IMR-90 (cell line): Measurements from ENCODE around the gene DENND6A. TPM values are rescaled to one million over a fixed set of nuclear protein-coding genes. Genes with fewer than 3 reads are reported as not detected.

Experiments used
- ATAC-seq: fragments of 200-7000 bp; cut with Tn5 transposase; 2 replicates; pipeline ENCODE4 v1.9.1; 2020; ENCODE audit warnings: low read depth, mild to moderate bottlenecking, moderate library complexity
- BruUV-seq: library from RNA; stranded (reverse); fragments of 400-500 nt; replicated peaks from 2 replicates; lab custom pipeline; 2021; lab: Mats Ljungman, UMichigan
- CTCF ChIA-PET: fragments of 300-600 bp; formaldehyde crosslinking; extraction: SDS; loops from one replicate; lab custom pipeline; 2021; ENCODE audit warnings: antibody characterized with exemption; lab: Yijun Ruan, JAX
- POLR2A ChIA-PET: fragments of 300-600 bp; sonication (Branson Sonifier 250); formaldehyde crosslinking; loops from one replicate; lab custom pipeline; 2022; ENCODE audit warnings: antibody characterized with exemption; ENCODE audit not compliant: unreplicated experiment; lab: Charles Lee
- DNase-seq: peaks from one replicate; pipeline ENCODE4 v3.0.0; 2013
- H2AFZ ChIP-seq: replicated peaks from 2 replicates; pipeline ENCODE3; 2013; ENCODE audit warnings: low read length, mild to moderate bottlenecking; ENCODE audit not compliant: poor library complexity
- H2AK5ac ChIP-seq: 2 replicates; pipeline ENCODE4 v1.6.1; 2013; ENCODE audit warnings: low read depth, low read length, inconsistent platforms
- H2AK9ac ChIP-seq: replicated peaks from 2 replicates; pipeline ENCODE3; 2013; ENCODE audit warnings: mild to moderate bottlenecking, low read depth, low read length, moderate library complexity; ENCODE audit not compliant: poor library complexity
- H2BK120ac ChIP-seq: 2 replicates; pipeline ENCODE4 v1.6.1; 2013; ENCODE audit warnings: low read depth, low read length, inconsistent platforms
- H2BK15ac ChIP-seq: 3 replicates; pipeline ENCODE4 v1.6.1; 2013; ENCODE audit warnings: low read depth, low read length, inconsistent platforms
- H2BK20ac ChIP-seq: 2 replicates; pipeline ENCODE4 v1.6.1; 2013; ENCODE audit warnings: low read depth, mild to moderate bottlenecking, inconsistent platforms, low read length, moderate library complexity
- H2BK5ac ChIP-seq: 2 replicates; pipeline ENCODE4 v1.6.1; 2013; ENCODE audit warnings: mild to moderate bottlenecking, low read depth, low read length, inconsistent platforms; ENCODE audit not compliant: poor library complexity, severe bottlenecking
- H3K14ac ChIP-seq: replicated peaks from 2 replicates; pipeline ENCODE4 v1.6.1; 2013; ENCODE audit warnings: low read depth, low read length, inconsistent platforms
- H3K18ac ChIP-seq: 2 replicates; pipeline ENCODE4 v1.6.1; 2013; ENCODE audit warnings: low read depth, low read length, control low read depth
- H3K23ac ChIP-seq: 2 replicates; pipeline ENCODE4 v1.6.1; 2013; ENCODE audit warnings: low read depth, low read length, inconsistent platforms
- H3K27ac ChIP-seq: 2 replicates; pipeline ENCODE4 v1.5.1; 2013; ENCODE audit warnings: mild to moderate bottlenecking, control low read depth, low read length; ENCODE audit not compliant: insufficient read depth
- H3K27me3 ChIP-seq: 2 replicates; pipeline ENCODE4 v1.6.1; 2013; ENCODE audit warnings: low read length; ENCODE audit not compliant: control insufficient read depth, insufficient read depth
- H3K36me3 ChIP-seq: 2 replicates; pipeline ENCODE4 v1.6.1; 2013; ENCODE audit warnings: low read length, mixed read lengths; ENCODE audit not compliant: control insufficient read depth, insufficient read depth
- H3K4ac ChIP-seq: 2 replicates; pipeline ENCODE4 v1.6.1; 2013; ENCODE audit warnings: low read depth, low read length, inconsistent platforms
- H3K4me1 ChIP-seq: 2 replicates; pipeline ENCODE4 v1.6.1; 2013; ENCODE audit warnings: low read length, mixed read lengths; ENCODE audit not compliant: control insufficient read depth, insufficient read depth
- H3K4me2 ChIP-seq: 2 replicates; pipeline ENCODE4 v1.6.1; 2013; ENCODE audit warnings: low read depth, mild to moderate bottlenecking, control low read depth, low read length, moderate library complexity
- H3K4me3 ChIP-seq: 2 replicates; pipeline ENCODE4 v1.5.1; 2013; ENCODE audit warnings: low read depth, mild to moderate bottlenecking, control low read depth, low read length, moderate library complexity; ENCODE audit not compliant: insufficient read depth
- H3K56ac ChIP-seq: 2 replicates; pipeline ENCODE4 v1.6.1; 2013; ENCODE audit warnings: low read length, inconsistent platforms; ENCODE audit not compliant: insufficient read depth; ENCODE audit errors: extremely low read depth
- H3K79me1 ChIP-seq, 2 experiments: 2 replicates each; pipeline ENCODE4 v1.6.1; 2013; ENCODE audit warnings: low read length in 2 of 2, inconsistent platforms in 1 of 2, low read depth in 1 of 2
- H3K9ac ChIP-seq: 2 replicates; pipeline ENCODE4 v1.6.1; 2013; ENCODE audit warnings: low read depth, low read length, control low read depth
- H3K9me1 ChIP-seq: 2 replicates; pipeline ENCODE4 v1.6.1; 2013; ENCODE audit warnings: low read length, inconsistent platforms; ENCODE audit not compliant: insufficient read depth
- H3K9me3 ChIP-seq: 2 replicates; pipeline ENCODE4 v1.6.1; 2013; ENCODE audit warnings: low read length; ENCODE audit not compliant: control insufficient read depth, insufficient read depth
- H4K20me1 ChIP-seq: 2 replicates; pipeline ENCODE4 v1.6.1; 2013; ENCODE audit warnings: low read length, inconsistent platforms; ENCODE audit not compliant: insufficient read depth
- H4K5ac ChIP-seq: 2 replicates; pipeline ENCODE4 v1.6.1; 2013; ENCODE audit warnings: mild to moderate bottlenecking, low read depth, low read length, control low read depth
- H4K8ac ChIP-seq, 2 experiments: 2 replicates each; pipeline ENCODE4 v1.6.1; 2013; ENCODE audit warnings: low read depth in 2 of 2, low read length in 2 of 2, control low read depth in 1 of 2, inconsistent platforms in 1 of 2
- H4K91ac ChIP-seq: 2 replicates; pipeline ENCODE4 v1.6.1; 2013; ENCODE audit warnings: low read depth, low read length, inconsistent platforms; ENCODE audit not compliant: insufficient read depth
- BHLHE40 ChIP-seq: fragments of 150-350 bp; IDR thresholded peaks from 2 replicates; pipeline ENCODE4 v1.6.1; 2016; ENCODE audit warnings: mild to moderate bottlenecking, low read depth, low read length
- CEBPB ChIP-seq: IDR thresholded peaks from 2 replicates; pipeline ENCODE4 v1.6.1; 2012; ENCODE audit warnings: low read depth, low read length, improper control_type of control experiment
- CHD1 ChIP-seq: IDR thresholded peaks from 2 replicates; pipeline ENCODE4 v1.6.1; 2012; ENCODE audit warnings: low read depth, low read length, improper control_type of control experiment
- CTCF ChIP-seq: conservative IDR thresholded peaks from 2 replicates; pipeline ENCODE4 v1.5.1; 2012; ENCODE audit warnings: mild to moderate bottlenecking, low read depth, low read length, improper control_type of control experiment
- ELK1 ChIP-seq: fragments of 150-350 bp; IDR thresholded peaks from 2 replicates; pipeline ENCODE4 v1.6.1; 2016; ENCODE audit warnings: low read depth, mild to moderate bottlenecking, low read length, moderate library complexity, borderline replicate concordance
- FOS ChIP-seq: fragments of 150-350 bp; IDR thresholded peaks from 2 replicates; pipeline ENCODE4 v1.6.1; 2016; ENCODE audit warnings: low read depth, low read length
- MAFK ChIP-seq: IDR thresholded peaks from 2 replicates; pipeline ENCODE4 v1.6.1; 2012; ENCODE audit warnings: low read depth, low read length, improper control_type of control experiment
- MAZ ChIP-seq: IDR thresholded peaks from 2 replicates; pipeline ENCODE4 v1.6.1; 2012; ENCODE audit warnings: low read depth, mild to moderate bottlenecking, low read length, improper control_type of control experiment, moderate library complexity, borderline replicate concordance
- MXI1 ChIP-seq: IDR thresholded peaks from 2 replicates; pipeline ENCODE4 v1.6.1; 2012; ENCODE audit warnings: low read depth, mild to moderate bottlenecking, low read length, moderate library complexity, borderline replicate concordance
- NFE2L2 ChIP-seq: fragments of 150-350 bp; IDR thresholded peaks from 2 replicates; pipeline ENCODE4 v1.6.1; 2016; ENCODE audit warnings: low read depth, mild to moderate bottlenecking, low read length
- POLR2A ChIP-seq: IDR thresholded peaks from 2 replicates; pipeline ENCODE4 v1.6.1; 2012; ENCODE audit warnings: mild to moderate bottlenecking, low read depth, low read length
- RAD21 ChIP-seq: IDR thresholded peaks from 2 replicates; pipeline ENCODE4 v1.6.1; 2012; ENCODE audit warnings: low read length, improper control_type of control experiment
- SMC3 ChIP-seq: fragments of 150-350 bp; IDR thresholded peaks from 2 replicates; pipeline ENCODE4 v1.6.1; 2016; ENCODE audit warnings: low read depth, mild to moderate bottlenecking, antibody characterized with exemption, low read length, moderate library complexity
- WGBS, 2 experiments: methylation state at CpG; one replicate each; pipeline versions ENCODE4 v1.1.5 to v1.1.7; 2013; ENCODE audit warnings: missing lambda C conversion rate in 2 of 2; ENCODE audit not compliant: insufficient read length in 1 of 2; ENCODE audit errors: extremely low coverage in 2 of 2; 5-methylcytosine and 5-hydroxymethylcytosine counted together
- dilution Hi-C: fragments of 300-500 bp; cut with HindIII; formaldehyde crosslinking; loops from one replicate; pipeline ENCODE4 v1.14.3; 2018; ENCODE audit warnings: low sequenced_read_pairs; ENCODE audit not compliant: unreplicated experiment
- in situ Hi-C: fragments of 300-500 bp; cut with MboI; formaldehyde crosslinking; loops from 3 replicates; pipeline ENCODE4 v1.14.3; 2019; ENCODE audit warnings: low sequenced_read_pairs, inconsistent platforms, mixed read lengths
- intact Hi-C: fragments of 100-400 bp; cut with micrococcal nuclease; formaldehyde crosslinking; loops from 2 replicates; pipeline ENCODE4 v1.10.0; 2022
- polyA plus RNA-seq, 3 experiments: library from polyadenylated mRNA; depleted of rRNA; stranded (reverse); fragments of >200 nt; gene quantifications; 2 replicates each; pipeline ENCODE4 v1.2.3, GENCODE V29; 2012; ENCODE audit warnings: low replicate concordance in 1 of 3
- total RNA-seq: library from RNA; depleted of rRNA; stranded (reverse); fragments of >200 nt; gene quantifications from 2 replicates; pipeline ENCODE4 v1.2.3, GENCODE V29; 2012

DENND6A gene
- total and polyA plus RNA-seq, 2 of the 4 experiments (the other 2 are of a cell fraction): 3.8 to 9.0 TPM

- ChIA-PET CTCF (interaction anchor here (0.6 kb wide), 1 partner anchor 376 kb away, joined by 3 read pairs; no protein-coding TSS in a partner anchor), POLR2A (no interaction called here)
- Histone ChIP-seq H3K23ac (no peak overlapping the region), H2AK5ac (no peak overlapping the region), H2AFZ (no peak overlapping the region), H2BK15ac (no peak overlapping the region), H3K9me3 (no peaks in the 10 kb centered on the region), H3K9me1 (no peaks in the 10 kb centered on the region), H3K4me2 (no peak overlapping the region), H4K8ac (no peak overlapping the region), H3K4ac (no peak overlapping the region), H3K56ac (no peak overlapping the region), H3K9ac (no peak overlapping the region), H3K4me1 (no peaks in the 10 kb centered on the region), H2AK9ac (no peak overlapping the region), H3K27me3 (no peaks in the 10 kb centered on the region), H3K79me1 (no peaks in the 10 kb centered on the region; a peak in 1 of 4 replicates), H4K20me1 (no peaks in the 10 kb centered on the region), H2BK20ac (no peak overlapping the region), H2BK5ac (no peak overlapping the region), H3K18ac (no peak overlapping the region), H3K36me3 (peaks cover 19% of the 10 kb centered on the region), H2BK120ac (no peak overlapping the region), H3K27ac (no peak overlapping the region), H4K91ac (no peak overlapping the region), H3K4me3 (no peak overlapping the region), H3K14ac (no peak overlapping the region), H4K5ac (no peak overlapping the region)
- dilution Hi-C loops: no loop called here
- 75% methylated on average over 1 of the region's 4 CpGs; no CpG with 5 or more reads in 1 of the 2 experiments for WGBS, 2 experiments
- TF ChIP-seq FOS (no peak), NFE2L2 (no peak), POLR2A (no peak), CTCF (no peak), BHLHE40 (no peak), SMC3 (no peak), CHD1 (no peak), ELK1 (no peak), RAD21 (no peak), MAZ (no peak), MAFK (no peak), CEBPB (no peak), MXI1 (no peak)
- no TSS peak for BruUV-seq
- DNase-seq (no peak), ATAC-seq (no peak)
- in situ Hi-C loops: no loop called here
- intact Hi-C loops: loop anchor here (10.0 kb wide), 1 partner anchor 195 kb away; no protein-coding TSS in a partner anchor
Observed at GRCh38 chr3:57659806-57660439, 33.0 kb downstream of the DENND6A start.
